PC-9 (cell line): ENCODE data around the gene MIGA1. TPM values are rescaled to one million over a fixed set of nuclear protein-coding genes. Genes with fewer than 3 reads are reported as not detected.

Experiments
- BruUV-seq: library from RNA; stranded (reverse); fragments of 400-500 nt; replicated peaks from 2 replicates; lab custom pipeline; 2021; lab: Mats Ljungman, UMichigan
- CTCF ChIA-PET: fragments of 300-600 bp; sonication (Branson Sonifier 250); formaldehyde crosslinking; loops from one replicate; lab custom pipeline; 2022; ENCODE audit warnings: antibody characterized with exemption; lab: Charles Lee
- POLR2A ChIA-PET: fragments of 300-600 bp; sonication (Branson Sonifier 250); formaldehyde crosslinking; loops from one replicate; lab custom pipeline; 2022; ENCODE audit warnings: antibody characterized with exemption; ENCODE audit not compliant: unreplicated experiment; lab: Charles Lee
- DNase-seq, 2 experiments: peaks; one replicate each; pipeline versions ENCODE4 v3.0.0 to v3.0.0-alpha.2; 2015 to 2022; ENCODE audit warnings: mixed read lengths in 1 of 2
- H2AFZ ChIP-seq: fragments of 200-600 bp; sonication (generic); 2 replicates; pipeline ENCODE4 v1.8.1; 2017; ENCODE audit warnings: antibody characterized with exemption
- H3F3A ChIP-seq: fragments of 200-600 bp; sonication (generic); 2 replicates; pipeline ENCODE4 v1.8.1; 2017; ENCODE audit warnings: antibody characterized with exemption, mild to moderate bottlenecking, low read depth; ENCODE audit not compliant: insufficient read depth
- H3K27ac ChIP-seq: fragments of 200-600 bp; sonication (generic); 2 replicates; pipeline ENCODE4 v1.6.1; 2016; ENCODE audit warnings: mixed run types
- H3K27me3 ChIP-seq: fragments of 200-600 bp; sonication (generic); 2 replicates; pipeline ENCODE4 v1.6.1; 2016; ENCODE audit warnings: low read depth, mixed run types; ENCODE audit not compliant: insufficient read depth
- H3K36me3 ChIP-seq: fragments of 200-600 bp; sonication (generic); 2 replicates; pipeline ENCODE4 v1.6.1; 2016; ENCODE audit warnings: low read depth, mixed run types
- H3K4me1 ChIP-seq: fragments of 200-600 bp; sonication (generic); replicated peaks from 2 replicates; pipeline ENCODE4 v1.6.1; 2016; ENCODE audit warnings: mixed run types; ENCODE audit not compliant: insufficient read depth
- H3K4me2 ChIP-seq: fragments of 200-600 bp; sonication (generic); 2 replicates; pipeline ENCODE4 v1.6.1; 2017; ENCODE audit warnings: mixed run types
- H3K4me3 ChIP-seq: fragments of 200-600 bp; sonication (generic); 2 replicates; pipeline ENCODE4 v1.6.1; 2016; ENCODE audit warnings: mixed run types
- H3K79me2 ChIP-seq: fragments of 200-600 bp; sonication (generic); 2 replicates; pipeline ENCODE4 v1.6.1; 2017; ENCODE audit warnings: low read depth, mixed run types
- H3K9me2 ChIP-seq: fragments of 200-600 bp; sonication (generic); 2 replicates; pipeline ENCODE4 v1.8.1; 2017; ENCODE audit warnings: mild to moderate bottlenecking; ENCODE audit not compliant: insufficient read depth
- H3K9me3 ChIP-seq: fragments of 200-600 bp; sonication (generic); 2 replicates; pipeline ENCODE4 v1.8.1; 2016; ENCODE audit warnings: low read depth; ENCODE audit not compliant: insufficient read depth
- H4K20me1 ChIP-seq: fragments of 200-600 bp; sonication (generic); 2 replicates; pipeline ENCODE4 v1.8.1; 2017; ENCODE audit not compliant: insufficient read depth
- CTCF ChIP-seq: fragments of 200-600 bp; sonication (generic); conservative IDR thresholded peaks from 2 replicates; pipeline ENCODE4 v1.6.1; 2017; ENCODE audit warnings: mixed run types, antibody characterized with exemption, mild to moderate bottlenecking, moderate library complexity
- EZH2 ChIP-seq: fragments of 200-600 bp; sonication (generic); IDR thresholded peaks from 2 replicates; pipeline ENCODE4 v1.8.0; 2017; ENCODE audit warnings: antibody characterized with exemption, low read depth
- intact Hi-C: fragments of 100-400 bp; cut with micrococcal nuclease; formaldehyde crosslinking; loops from one replicate; pipeline ENCODE4 v1.10.0; 2022; ENCODE audit not compliant: unreplicated experiment
- total RNA-seq: library from RNA; stranded (reverse); gene quantifications from 2 replicates; pipeline ENCODE4 v1.2.3, GENCODE V29; 2021

MIGA1 gene
- total RNA-seq, 1 experiment from 2014 or later: 11.5 TPM

- no peak for DNase-seq
- no TSS peak for BruUV-seq
- ChIA-PET CTCF (no interaction called here), POLR2A (no interaction called here)
- H4K20me1 ChIP-seq: no peaks in the 10 kb centered on the region
- H3K9me3 ChIP-seq: no peaks in the 10 kb centered on the region
- H3K4me3 ChIP-seq: no peak overlapping the region
- no peak overlapping the region for H3K27ac ChIP-seq
- H3K79me2 ChIP-seq: no peaks in the 10 kb centered on the region
- H3K27me3 ChIP-seq: no peaks in the 10 kb centered on the region
- TF ChIP-seq CTCF (no peak), EZH2 (no peak)
- H3K4me2 ChIP-seq: no peak overlapping the region
- intact Hi-C loops: no loop called here
- H2AFZ ChIP-seq: no peak overlapping the region
- peaks cover 19% of the 10 kb centered on the region; the same call in 1 of the 2 replicates for H3K36me3 ChIP-seq
- H3K9me2 ChIP-seq: no peaks in the 10 kb centered on the region
- no peaks in the 10 kb centered on the region for H3F3A ChIP-seq
- no peaks in the 10 kb centered on the region for H3K4me1 ChIP-seq
Observed at GRCh38 chr1:77817368-77818209, 38.1 kb downstream of the MIGA1 start.

GRCh38 chr1:77820121-77820520 is 40.7 kb downstream of the MIGA1 start:
- TF ChIP-seq EZH2 (no peak), CTCF (no peak)
- H3K4me2 ChIP-seq: no peak overlapping the region
- H2AFZ ChIP-seq: no peak overlapping the region
- no peaks in the 10 kb centered on the region for H3K27me3 ChIP-seq
- no peak overlapping the region for H3K27ac ChIP-seq
- POLR2A ChIA-PET: no interaction called here
- intact Hi-C loops: no loop called here
- H4K20me1 ChIP-seq: no peaks in the 10 kb centered on the region
- H3K9me2 ChIP-seq: no peaks in the 10 kb centered on the region
- CTCF ChIA-PET: no interaction called here
- H3K4me1 ChIP-seq: peaks cover 14% of the 10 kb centered on the region
- H3K36me3 ChIP-seq: peaks cover 10% of the 10 kb centered on the region; the same call in 1 of the 2 replicates
- no peak overlapping the region for H3K4me3 ChIP-seq
- DNase-seq: no peak
- BruUV-seq: no TSS peak
- H3K79me2 ChIP-seq: no peaks in the 10 kb centered on the region
- no peaks in the 10 kb centered on the region for H3K9me3 ChIP-seq
- H3F3A ChIP-seq: peaks cover 12% of the 10 kb centered on the region

- BruUV-seq: no TSS peak
- Histone ChIP-seq H4K20me1 (no peaks in the 10 kb centered on the region), H3K9me3 (no peaks in the 10 kb centered on the region), H3K27me3 (no peaks in the 10 kb centered on the region), H3K36me3 (0 out of 2 replicates have a peak, but pooled peaks cover 5% of the 10 kb centered on the region), H3F3A (peaks cover 16% of the 10 kb centered on the region), H3K9me2 (no peaks in the 10 kb centered on the region), H3K4me3 (no peak overlapping the region), H3K79me2 (no peaks in the 10 kb centered on the region), H3K4me2 (peak overlapping the region; percentile 14; the same call in 1 of the 2 replicates), H2AFZ (no peak overlapping the region), H3K4me1 (peaks cover 17% of the 10 kb centered on the region), H3K27ac (peak overlapping the region; percentile 25; the same call in 1 of the 2 replicates)
- ChIA-PET CTCF (interaction anchor here (0.6 kb wide), 1 partner anchor 64 kb away, joined by 14 read pairs; the partner anchor contains the start of gene NEXN), POLR2A (interaction anchor here (0.6 to 0.7 kb wide), 2 partner anchors 228 to 233 kb away, joined by 5 read pairs; no protein-coding TSS in a partner anchor)
- intact Hi-C loops: no loop called here
- peak in 1 of 2 experiments; percentile 11 for DNase-seq
- no peak for TF ChIP-seq EZH2
- TF ChIP-seq CTCF: no peak
Observed at GRCh38 chr1:77824079-77824478, 44.6 kb downstream of the MIGA1 start.
